GOT3 (cell line): Measurements from ENCODE around the gene RAPGEF3.
A peak's percentile ranks its signal among the peaks of the same experiment; 100 is the strongest.

Experiments used
- DNase-seq: peaks from one replicate; lab custom pipeline; 2025; ENCODE audit warnings: mixed read lengths; lab: John Stamatoyannopoulos, UW

The RAPGEF3 gene

DNA sequence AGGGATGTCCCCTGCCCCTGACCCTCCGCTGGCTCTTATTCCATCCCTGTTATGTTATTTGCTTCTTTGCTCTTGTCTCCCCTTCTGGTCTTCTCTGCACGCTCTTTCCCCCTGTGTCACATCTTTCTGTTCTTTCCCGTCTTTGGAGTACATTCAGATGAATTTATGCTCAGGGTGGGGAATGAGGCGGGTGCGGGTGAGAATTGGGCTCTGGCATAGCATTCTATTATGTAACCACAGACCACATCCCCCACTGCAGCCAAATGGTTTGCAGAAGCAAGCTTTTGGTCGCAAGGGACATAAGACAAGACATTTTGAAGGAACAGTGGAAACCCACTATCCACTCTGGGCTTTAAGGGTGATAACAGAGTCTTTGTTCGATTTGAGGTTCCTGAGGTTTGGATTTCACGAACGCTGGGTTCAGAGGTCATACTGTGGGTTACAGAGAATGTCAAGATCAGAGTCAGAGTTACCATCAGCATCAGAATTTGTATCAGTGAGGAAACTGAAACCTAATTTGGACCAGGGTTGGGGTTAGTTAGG is 37.2 kb downstream of the RAPGEF3 start:
- DNase-seq: no peak

DNA sequence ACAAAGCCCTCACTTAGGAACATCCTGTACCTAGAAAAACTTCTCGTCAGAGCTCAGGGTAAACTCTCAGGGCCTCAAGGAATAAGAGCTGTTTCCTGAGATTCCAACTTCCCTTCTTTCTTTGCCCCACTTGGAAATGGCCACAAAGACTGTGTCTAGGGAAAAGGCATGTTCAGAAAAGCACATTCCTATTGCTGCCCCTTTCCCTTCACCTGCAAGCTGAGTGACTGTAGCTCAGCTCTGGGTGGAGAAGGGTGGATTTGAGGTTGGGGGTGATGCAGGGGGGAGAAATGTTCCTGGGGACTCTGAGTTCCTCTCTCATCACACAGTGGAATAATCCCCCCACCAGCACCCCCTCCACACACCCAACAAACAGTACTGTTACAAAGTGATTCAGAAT is 40.1 kb downstream of the RAPGEF3 start:
- DNase-seq: no peak

DNA sequence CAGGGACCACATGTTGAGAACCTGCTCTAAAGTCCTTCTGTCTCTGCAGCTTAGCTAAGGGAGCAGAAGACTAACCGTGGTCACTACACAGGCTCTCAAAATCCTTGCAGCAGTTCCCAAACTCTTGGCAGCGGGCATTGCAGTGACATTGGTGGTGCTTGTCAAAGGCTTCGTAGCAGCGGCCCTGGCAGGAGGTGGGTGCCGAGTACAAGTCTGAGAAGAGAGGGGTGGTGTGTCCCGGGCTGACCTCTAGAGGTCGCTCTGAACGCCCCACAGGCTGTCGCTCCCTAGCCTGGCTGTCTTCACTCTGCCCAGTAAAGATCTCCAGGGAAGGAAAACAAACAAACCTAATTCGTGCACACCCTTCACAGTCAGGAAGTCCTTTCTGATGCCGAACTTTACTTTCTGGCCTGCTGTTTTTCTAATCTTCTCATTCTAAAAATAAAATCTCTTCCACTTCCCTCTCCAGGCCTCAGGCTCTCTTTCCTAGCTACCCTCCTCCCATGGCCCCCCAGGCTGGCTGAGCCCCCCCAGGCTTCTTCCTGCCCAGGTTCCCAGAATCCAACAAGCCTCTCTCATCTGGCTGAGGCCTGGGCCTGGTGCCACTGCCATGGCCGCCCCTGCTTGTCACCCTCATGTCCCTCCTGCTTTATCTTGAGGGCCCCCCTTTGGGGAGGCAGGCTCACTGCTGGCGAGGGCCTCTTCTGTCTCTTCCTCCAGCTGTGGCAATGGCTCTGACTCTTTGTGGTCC is 41.1 kb downstream of the RAPGEF3 start:
- no peak for DNase-seq

DNA sequence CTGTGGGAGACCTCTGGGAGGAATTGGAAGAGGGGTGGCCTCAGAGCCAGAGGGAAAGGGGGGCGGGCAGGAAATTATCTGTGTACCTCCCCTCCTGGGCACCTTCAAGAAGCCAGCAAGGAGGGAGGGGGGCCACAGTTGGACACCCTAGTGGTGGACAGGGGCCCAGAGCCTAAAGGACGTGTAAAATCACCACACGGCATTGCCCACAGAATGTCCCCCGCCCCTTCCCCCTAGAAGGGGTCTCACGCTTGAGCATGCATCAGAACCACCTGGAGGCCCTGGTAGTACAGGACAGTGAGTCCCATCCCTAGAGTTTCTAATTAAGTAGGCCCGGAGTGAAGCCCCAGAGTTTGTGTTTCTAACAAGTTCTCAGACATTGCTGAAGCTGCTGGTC is 41.6 kb downstream of the RAPGEF3 start:
- no peak for DNase-seq

DNA sequence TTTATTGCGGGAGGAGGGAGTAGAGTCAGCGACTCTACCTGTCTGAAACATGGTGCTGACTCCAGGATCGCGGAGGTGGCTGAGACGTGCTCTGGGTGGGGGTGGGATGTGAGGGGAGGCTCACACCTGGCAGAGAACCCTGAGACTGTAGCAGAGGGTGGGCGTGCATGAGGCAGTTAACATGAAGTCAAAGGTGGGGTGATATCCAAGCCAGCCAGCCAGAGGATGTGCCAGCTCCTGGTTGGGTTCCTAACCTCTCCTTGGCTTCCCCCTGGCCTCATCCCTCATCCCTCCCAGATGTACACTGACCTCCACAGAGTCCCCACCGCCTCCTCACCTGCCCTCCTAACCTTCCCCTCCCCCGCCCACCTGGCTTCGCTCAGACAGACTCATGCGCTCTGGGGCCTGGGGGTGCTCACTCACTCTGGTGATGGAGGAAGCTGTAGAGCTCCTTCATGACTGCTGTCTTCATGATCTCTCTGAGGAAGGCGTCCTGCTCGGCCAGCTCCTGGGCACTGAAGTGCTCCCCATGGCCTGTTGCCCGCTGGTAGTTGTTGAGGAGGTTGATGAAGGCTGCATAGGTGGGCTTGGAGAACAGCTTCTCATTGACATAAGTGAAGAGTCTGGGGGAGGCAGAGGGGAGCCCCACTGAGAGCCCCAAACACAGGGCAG is 42.7 kb downstream of the RAPGEF3 start:
- no peak for DNase-seq

DNA sequence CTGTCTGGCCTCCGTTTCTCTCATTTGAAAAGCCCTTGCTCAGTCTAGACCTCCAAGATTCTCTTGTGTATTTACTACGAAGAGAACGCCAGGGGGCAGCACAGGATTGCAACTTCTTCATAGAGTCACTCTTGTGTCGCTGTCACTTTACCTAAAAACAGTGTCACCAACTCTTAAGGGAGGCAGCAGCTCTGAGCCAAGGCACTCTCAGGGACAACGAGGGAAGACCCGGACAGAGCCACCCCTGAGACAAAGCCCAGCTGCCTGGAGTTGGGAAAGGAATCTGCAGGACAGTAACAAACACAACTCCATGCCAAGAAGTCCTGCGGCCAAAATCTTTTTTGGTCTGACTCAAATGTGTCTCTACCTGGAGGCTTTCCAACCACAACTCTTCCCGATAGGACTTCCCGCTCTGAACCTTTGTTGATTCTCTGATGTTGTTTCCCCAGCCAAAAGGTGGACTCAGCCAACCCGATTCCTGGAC is 43.2 kb downstream of the RAPGEF3 start:
- no peak for DNase-seq

DNA sequence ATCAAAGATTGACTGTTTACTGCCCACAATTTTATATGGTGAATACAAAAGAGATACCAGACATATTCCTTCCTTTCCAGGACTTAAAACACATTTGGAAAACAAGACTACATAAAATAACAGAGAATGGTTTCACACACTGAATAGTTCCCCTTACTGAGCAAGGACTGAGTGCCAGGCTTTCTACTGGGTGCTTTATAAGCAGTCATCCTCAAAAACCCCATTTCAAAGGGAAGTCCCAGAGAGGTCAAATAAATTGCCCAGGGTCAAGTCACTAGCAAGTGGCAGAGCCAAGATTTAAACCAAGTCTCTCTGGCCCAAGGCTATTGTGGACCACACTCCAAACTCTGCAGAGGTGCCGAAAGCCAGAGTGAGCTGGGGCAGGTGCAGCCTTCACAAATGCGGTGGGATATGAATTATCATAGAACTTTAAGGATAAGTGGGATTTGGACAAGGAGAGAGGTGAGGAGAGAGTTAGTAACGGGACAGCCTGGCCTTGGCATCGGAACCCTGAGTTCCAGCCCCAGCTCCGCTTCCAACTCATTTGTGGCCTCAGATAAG is 43.8 kb downstream of the RAPGEF3 start:
- no peak for DNase-seq

DNA sequence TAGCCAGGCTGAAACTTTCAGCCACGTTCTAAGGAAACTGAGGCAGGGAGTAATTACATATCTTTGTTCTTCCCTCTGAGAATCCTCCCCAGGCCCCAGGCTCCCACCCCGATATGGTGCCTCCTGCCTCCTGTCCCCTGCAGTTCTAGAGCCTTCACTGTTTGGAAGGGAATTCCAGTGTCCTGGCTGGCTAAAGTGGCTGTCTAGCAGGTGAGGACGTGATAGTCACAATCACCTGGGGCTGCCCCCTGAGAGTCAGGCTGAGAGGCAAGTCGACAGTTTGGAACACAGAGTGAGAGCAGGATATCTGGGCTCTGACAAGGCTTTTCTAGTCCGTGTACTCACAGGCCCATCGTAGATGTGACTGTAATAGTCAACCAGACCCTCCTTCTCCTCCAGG is 46.5 kb downstream of the RAPGEF3 start:
- DNase-seq: no peak

DNA sequence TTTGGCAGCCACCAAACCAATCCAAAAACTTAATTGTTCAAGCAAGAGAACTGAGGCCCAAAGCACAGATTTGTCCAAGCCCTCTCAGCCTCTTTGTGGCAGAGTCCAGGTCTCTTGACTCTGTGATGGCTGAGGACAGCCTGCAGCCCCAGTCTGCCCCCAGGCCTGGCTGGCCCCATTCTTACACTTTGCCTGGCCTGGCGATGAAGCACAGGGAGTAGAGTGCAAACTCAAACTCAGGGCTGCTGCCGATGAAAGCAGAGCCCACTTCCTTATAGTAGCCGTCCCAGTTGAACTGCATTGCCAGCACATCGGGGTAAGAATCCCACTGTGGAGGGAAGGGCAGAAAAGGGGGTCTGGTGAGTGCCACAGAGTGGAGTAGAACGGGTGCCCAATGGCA is 47.2 kb downstream of the RAPGEF3 start:
- DNase-seq: no peak

DNA sequence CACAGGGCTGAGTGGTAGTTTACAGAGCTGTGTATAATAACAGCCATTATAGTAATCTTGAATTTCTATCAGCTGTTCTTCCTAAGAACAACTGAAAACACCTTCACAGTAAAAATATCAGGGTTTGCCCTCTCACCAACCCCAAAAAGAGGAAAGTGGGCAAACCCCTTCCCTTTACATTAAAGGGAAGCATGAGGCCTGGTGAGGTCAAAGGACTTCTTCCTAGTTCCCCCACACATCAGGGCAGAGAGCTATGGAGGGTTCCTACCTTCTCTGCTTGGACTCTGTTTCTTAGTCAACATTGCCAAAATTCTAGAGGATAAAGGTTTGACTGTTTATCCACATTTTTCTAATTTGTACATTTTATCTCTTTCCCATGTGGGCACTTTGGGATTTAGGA is 48.4 kb downstream of the RAPGEF3 start:
- no peak for DNase-seq

DNA sequence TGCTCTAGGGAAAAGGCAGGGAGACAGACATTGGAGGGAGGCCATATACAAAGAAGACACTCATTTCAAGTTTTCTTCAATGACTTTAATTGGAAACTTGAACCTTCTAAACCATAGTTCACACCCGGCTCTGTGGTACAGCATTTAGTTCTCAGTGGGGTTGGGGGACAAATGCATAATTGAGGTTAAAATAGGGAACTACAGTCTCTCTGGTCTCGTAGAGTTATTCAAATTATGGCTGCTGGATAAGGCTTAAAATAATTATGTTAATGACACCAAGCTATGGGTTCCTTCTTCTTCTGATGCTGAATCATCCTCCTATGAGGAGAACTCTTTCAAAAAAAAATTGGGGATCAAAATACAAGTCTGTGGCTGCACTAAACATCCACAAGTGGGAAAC is 49.0 kb downstream of the RAPGEF3 start:
- no peak for DNase-seq

DNA sequence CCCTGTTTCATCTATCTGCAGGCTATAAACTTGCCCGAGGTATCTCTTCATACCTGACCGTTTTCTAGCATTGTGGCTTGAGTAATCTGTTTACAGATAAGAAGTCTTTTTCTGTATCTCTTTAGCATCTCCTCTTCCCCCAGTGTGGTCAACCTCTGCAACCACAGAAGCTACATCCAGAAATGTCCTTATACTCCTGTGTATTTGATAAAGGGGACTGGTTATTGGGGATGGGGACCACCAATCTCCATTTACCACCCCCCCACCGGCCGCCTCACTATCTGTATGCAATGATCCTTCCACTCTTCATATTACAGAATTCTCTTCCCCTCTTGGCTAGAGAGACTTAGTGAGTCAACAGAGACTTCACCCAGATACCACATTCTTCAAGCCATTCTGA is 49.4 kb downstream of the RAPGEF3 start:
- no peak for DNase-seq

DNA sequence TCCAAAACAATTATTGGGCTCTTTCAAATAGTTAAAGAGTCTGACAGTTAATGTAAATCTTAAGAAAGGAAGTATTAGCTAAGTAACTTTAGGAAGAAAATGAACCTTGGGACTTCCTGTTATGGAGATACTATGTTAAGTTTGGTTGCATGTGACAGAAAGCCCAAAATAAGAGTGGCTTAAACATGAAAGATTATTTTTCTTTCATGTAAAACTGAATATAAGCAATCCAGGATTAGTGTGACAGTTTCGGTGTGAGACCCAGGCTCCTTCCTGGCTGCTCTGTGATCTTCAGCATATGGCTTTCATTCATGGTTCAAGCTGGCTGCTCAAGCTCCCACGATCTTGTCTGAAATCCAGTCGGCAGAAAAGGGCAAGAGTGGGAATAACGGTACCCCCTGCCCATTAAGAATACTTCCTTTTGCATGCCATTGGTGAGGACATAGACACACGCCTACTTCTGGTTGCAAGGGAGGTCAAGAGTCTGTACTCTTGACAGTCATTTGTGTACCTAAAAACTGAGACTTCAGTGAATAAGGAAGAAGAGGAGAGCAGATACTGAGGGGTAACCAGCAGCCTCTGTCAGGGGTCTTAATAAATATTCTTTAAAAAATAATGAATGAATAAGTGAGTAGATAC is 50.7 kb downstream of the RAPGEF3 start:
- no peak for DNase-seq

DNA sequence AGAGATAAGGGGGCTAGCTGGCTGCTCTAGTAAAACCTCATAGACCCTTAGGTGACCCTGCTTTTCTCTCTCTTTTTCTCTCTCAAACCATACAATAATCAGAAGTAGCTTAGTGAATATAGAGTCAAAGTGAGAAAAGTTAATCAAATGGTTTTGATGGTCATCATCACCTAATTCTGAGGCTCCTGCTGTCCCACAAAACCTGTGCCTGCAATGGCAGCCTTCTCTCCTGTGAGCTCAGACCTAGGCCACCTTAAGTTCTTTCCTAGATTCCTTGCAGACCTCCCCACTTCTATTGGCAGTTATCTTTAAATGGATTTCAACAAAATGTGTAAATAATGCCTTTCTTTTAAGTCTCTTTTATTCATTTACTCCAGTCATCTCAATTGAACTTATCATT is 51.3 kb downstream of the RAPGEF3 start:
- DNase-seq: no peak

DNA sequence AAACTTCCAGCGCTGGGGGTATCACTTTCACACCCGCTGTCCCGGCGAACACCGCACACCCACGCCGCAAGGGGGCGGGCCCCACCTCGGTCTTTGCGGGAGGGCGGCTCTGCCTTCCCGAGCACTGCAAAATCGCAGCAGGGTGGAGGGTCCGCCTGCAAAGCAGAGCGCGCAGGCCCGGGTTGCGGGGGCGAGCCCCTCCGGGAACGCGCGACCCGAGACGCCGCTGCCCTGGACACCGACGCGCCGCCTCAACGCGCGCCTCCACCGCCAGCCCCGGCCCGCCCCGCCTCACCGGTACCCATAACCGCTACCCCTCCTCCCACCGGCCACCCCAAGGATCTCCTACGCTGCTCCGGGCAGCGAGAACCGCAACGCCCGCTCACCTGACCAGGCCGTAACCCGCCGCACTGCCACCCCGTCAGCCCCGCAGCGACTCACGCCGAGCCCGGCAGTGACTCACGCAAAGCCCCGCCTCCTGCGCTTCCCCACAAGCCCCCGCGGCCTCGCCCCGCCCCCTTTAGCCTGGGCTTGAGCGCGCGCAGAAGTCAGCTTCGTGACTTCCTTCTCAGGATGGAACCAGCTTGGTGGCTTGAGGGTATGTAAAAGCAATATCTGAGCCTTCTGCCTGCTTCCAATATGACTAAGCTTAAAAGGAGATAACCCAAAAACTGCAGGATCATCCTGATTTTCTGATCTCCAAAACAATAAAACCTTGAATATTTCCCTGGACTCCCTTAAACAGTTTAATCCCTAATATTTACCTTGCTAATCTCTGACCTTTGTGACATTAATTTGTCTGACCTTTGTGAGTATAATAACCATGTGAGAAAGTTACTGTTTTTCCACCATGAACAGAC is 52.9 kb downstream of the RAPGEF3 start, which contains the start of gene RPAP3:
RPAP3 (minus strand) TSS at position 465 of the 860 bp plus-strand sequence. CDS start 3,190 bp downstream, outside the sequence.
- DNase-seq: peak; percentile 80

DNA sequence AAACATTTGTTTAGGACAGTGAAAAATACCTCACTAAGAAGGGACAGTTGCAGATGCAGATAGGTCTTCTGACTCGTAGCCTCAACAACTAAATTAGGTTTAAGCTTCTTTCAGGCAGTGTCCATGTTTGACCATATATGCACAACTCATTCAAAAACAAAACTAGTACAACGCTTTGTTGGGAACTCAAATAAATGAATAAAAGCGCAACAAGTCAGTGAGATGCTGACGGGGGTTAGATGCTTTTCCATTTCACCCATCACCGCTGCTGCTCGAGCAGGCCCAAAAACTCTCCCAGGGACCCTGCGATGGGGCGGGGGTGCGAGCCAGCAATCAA is 53.5 kb downstream of the RAPGEF3 start:
- no peak for DNase-seq

DNA sequence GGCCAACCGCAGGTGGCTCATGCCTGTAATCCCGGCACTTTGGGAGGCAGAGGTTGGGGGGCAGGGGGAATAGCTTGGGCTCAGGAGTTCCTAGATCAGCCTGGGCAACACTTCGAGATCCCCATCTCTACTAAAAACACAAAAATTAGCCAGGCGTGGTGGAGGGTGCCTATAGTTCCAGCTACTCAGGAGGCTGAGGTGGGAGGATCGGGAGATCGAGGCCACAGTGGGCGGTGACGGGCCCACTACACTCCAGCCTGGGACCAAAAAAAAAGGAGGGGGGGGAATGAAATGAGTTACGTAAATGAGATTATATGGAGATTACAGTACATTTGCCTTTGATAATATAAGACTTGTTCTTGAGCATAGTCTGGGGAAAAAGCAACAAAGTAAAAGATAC is 54.0 kb downstream of the RAPGEF3 start:
- DNase-seq: no peak

DNA sequence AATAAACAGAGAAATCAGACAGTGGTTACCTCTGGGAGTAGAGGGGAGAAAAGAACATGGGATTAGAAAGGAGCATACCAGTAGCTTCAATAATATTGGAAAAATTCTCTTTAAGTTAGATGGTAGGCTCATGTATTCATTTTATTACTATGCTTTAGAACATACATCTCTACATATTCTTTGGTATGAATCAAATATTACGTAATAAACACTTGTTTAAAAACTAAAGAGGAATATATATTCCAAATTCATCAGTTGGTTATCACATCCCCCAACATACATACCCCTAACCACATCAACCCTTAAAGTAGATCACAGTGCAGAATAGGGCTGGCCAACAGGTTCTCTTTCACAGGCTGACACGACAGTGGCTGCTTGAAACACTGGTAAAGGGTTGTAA is 58.4 kb downstream of the RAPGEF3 start:
- no peak for DNase-seq

DNA sequence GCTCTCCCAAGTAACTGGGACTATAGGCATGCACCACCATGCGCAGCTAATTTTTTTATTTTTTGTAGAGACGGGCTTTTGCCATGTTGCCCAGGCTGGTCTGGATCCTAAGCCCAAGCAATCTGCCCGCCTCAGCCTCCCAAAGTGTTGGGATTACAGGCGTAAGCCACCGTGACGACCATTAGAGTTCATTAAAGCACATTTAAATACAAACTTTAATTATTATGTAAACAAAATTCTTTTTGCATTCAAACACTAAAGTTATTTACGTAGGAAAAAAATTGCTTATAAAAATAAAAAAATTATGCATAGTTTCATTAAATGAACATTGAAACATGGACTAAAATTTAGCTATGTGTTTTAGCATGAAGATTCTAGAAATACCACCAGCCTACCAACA is 60.0 kb downstream of the RAPGEF3 start:
- no peak for DNase-seq

DNA sequence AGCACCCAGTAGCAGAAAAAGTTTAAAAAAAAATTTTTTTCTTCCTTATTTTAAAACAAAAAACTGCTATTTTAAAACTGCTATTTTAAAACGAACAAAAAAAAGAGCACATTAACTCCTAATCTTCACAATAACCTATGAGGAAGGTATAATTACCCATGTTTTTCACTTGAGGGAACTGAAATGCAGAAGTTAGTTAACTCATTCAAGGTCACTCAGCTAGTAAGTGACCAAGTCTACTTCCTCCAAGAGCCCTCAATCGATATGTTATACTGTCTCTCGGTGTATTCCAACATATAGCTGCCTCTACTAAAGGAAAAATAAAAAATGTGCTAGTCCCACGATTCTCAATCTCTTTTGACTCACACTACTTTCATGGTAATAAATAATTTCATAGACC is 60.6 kb downstream of the RAPGEF3 start:
- DNase-seq: no peak

DNA sequence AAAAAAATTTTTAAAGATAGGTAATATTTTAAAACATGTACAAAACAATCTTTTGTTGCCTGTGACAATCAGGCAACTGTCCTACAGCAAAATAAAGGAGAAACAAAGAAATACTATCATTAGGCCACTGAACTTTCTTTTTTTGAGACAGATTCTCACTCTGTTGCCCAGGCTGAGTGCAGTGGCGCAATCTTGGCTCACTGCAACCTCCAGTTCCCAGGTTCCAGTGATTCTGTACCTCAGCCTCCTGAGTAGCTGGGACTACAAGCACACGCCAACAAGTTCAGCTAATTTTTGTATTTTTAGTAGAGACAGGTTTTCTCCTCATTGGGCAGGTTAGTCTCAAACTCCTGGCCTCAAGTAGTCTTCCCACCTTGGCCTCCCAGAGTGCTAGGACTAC is 69.5 kb downstream of the RAPGEF3 start:
- DNase-seq: no peak

DNA sequence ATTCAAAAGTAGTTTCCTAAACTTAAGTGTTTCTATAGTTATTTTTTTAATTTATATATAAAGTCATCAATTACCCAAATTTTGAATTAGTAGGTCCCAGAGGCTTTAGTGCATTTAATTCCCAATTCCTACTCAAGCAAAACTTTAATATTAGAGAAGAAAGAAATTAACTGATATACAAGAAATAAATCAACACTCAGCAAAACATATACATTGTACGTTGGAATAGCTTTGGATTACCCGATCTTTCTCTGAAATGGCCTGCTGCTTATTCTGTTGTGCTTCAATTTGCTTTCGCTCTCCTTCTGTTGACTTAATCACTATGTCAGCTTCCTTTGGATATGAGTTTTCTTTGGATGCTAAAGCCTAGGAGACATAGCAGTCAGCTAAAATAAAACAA is 71.0 kb downstream of the RAPGEF3 start:
- no peak for DNase-seq
